Measurements from ENCODE around the gene TNFAIP1.
"Not testable (repeated sequence)": the region's sequence is repeated elsewhere in the genome, so short reads cannot be mapped to it uniquely, and the experiment has no call there.

The TNFAIP1 gene, protein sequence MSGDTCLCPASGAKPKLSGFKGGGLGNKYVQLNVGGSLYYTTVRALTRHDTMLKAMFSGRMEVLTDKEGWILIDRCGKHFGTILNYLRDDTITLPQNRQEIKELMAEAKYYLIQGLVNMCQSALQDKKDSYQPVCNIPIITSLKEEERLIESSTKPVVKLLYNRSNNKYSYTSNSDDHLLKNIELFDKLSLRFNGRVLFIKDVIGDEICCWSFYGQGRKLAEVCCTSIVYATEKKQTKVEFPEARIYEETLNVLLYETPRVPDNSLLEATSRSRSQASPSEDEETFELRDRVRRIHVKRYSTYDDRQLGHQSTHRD

DNA sequence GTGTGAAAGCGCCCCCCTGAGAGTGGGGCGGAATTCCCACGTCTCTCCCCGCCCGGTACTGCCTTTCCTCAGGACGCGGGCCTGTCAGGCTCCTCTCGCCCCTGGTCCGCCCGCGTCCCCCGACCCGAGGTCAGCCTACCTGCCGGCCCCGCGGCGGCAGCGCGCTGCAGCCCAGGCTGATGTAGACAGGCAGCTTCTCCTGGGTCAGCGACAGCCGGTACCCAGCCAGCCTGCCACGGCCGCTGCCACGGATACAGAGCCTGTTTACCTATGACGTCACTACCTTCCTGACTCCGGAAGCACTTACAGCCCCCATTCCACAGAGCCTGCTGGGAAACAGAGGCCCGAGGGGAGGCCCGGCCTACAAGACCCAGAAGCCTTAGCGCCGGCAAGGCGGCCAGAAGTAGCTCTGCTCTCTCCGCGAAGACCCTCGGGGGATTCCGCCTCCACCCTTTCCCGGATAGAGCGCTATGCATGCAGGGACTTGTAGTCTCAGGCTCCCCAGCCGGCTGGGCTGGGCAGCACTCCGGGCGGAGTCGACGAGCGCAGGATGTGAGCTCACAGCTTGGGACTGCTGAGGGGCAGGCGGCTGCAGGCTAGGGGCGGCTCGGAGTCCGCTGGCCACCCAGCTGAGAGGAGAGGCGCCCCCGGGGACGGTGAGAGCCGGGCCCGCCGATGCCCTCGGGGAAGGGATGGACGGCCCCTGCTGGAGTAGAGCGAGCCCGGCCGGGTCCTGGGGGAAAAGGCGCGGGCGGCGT, at the start of gene TNFAIP1, which contains the start of gene IFT20:
TNFAIP1 (plus strand) TSS at position 561 of the 758 bp plus-strand sequence. CDS start 3,761 bp downstream, outside the sequence.
IFT20 (minus strand) TSS at position 272 of the 758 bp plus-strand sequence. CDS start 3,487 bp downstream, outside the sequence.
- DNase-seq = peak; percentile 100

DNA sequence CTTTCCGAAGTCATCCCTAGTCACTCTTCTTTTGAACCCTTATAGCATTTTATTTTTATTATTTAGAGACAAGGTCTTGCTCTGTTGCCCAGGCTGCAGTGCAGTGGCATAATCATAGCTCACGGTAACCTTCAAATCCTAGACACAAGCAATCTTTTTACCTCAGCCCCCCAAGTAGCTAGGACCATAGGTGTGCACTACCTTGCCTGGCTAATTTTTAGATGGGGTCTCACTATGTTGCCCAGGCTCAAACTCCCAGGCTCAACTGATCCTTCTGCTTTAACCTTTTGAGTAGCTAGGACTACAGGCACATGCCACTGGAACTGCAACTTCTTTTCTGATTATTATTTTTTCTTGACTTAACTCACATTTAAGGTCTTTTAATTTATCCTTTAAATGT, 49.6 kb upstream of the TNFAIP1 start:
- DNase-seq = no peak

DNA sequence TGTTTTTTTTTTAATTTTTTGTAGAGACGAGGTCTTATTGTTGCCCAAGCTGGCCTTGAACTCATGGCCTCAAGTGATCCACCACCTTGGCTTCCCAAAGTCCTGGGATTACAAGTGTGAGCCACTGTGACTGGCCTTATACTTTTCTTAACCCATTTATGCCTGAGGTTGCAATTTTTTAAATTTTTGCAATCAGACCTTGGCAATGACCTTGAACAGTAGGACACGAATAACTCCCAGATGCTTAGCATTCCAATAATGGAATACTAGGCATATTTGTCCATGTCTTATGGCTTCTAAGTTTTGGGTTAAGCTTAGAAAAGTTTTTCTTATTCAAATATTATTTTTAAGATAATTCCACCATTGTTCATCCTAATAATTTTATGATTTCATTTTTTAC, 44.9 kb upstream of the TNFAIP1 start:
- DNase-seq = no peak

DNA sequence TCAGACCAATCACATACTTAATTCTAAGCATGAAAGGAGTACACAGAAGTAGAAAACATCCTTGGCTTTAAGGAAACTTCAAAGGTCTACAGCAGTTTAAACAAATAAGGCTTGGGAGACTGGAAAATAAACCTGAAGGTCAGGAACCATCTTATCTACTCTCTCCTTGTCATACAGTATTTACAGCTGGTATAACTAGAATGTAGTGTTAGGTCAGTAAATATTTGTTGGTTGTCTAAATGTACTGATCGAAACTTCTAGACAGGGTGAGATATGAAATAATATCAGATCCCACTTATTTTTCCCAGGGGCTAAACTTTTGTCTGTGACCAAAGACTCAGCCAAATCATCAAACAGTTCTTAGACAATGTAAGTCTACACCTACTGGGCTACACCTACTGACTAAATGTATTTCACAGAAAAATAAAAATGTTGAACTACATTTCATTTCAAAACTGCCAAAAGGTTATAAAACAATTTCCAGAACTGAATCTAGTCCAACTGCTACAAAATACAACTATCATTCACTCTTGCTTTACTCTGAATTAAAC, 43.7 kb upstream of the TNFAIP1 start:
- no peak for DNase-seq

DNA sequence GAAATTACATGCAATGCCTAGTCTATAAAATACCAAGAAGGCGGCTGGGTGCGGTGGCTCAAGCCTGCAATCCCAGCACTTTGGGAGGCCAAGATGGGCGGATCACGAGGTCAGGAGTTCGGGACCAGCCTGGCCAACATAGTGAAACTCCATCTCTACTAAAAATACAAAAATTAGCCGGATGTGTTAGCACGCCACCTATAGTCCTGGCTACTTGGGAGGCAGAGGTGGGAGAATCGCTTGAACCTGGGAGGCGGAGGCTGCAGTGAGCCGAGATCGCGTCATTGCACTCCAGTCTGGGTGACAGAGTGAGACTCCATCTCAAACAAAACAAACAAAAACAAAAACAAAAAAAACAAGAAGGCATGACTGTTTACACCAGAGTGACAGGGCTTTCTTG, 42.7 kb upstream of the TNFAIP1 start:
- DNase-seq = not testable (repeated sequence)

DNA sequence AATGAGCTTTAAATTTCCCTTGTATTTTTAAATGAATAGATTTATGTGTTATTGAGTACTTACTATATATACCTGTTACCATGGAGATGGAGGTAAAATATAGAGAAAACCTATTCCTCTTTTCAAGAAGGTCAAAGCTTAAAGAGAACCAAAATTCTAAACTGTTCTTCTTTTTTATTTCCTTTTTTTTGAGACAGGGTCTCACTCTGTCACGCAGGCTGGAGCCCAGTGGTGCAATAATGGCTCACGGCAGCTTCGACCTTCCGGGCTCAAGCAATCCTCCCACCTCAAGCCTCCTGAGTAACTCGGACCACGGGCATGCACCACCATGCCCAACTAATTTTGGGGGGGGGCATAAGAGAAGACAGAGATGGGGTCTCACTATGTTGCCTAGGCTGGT, 41.6 kb upstream of the TNFAIP1 start:
- no peak for DNase-seq

DNA sequence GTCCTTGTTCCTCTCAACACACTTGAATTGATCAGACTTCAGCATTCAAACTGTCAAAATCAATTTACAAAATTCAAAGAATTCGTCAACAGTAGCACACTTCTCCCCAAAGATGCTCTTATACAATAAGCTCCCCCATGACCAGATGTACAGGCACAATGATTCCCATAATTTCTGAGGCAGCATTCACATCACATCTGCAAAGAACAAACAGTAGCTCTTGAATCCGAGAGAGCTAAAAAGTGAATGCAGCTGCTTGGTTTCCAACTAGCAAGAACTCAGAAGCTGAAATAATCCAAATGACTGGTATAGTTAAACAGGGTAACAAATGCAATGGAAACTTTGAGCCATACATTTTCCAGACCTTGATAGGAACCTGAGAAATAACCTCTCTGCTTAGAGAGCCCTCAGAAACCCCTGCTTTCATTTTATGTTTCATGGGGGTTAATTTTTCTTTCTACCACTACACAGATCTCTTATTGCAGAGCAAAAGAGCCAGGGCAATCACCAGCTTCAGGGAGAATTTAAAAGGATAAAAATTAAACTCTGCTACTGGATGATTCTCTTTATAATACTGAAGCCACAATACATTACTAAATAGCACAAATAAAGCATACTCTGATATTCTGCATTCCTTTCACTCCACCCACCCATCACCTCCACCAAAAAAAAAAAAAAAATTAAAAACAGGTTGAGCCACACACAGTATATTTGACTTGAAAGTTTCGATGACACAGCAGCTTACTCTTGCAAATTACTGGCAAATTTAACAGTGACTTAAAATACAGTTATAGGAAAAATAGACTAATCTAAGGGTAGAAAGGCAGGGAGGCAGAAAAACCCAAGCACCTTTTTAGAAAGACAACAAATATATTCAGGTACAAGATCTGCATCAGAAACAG, 39.6 kb upstream of the TNFAIP1 start:
- no peak for DNase-seq

DNA sequence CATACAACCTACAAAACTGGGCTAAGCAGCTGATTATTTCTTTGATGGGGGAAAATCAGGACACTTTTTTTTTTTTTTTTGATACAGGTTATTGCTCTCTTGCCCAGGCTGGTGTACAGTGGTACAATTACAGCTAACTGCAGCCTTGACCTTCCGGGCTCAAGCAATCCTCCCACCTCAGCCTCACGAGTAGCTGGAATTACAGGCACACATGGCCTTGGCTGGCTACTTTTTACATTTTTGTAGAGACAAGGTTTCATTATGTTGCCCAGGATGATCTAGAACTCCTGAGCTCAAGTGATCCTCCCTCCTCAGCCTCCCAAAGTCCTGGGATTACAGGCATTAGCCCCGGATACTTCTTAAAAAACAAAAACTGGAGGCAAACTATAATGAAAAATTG, 37.1 kb upstream of the TNFAIP1 start:
- no peak for DNase-seq

DNA sequence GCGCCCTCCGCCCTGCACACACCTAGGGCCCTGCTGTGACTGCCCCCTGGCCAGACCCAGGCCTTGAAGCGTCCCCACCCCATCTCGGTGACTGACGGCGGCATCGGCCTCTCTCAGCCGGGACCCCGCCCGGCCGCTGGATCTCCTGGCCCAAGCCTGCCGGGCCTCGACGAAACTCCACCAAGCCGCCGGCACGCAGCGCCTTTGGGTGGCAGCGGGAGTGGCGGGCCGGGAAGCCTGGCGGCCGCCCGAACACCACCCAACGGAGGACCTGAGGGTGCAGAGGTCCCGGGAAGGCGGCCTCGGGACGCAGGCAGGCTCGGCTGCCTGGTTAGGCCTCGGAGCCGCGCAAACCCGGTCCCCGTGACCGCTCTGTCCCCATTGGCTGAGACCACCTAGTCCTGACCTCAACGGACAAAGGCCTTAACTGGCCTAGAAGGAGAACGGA, 28.6 kb upstream of the TNFAIP1 start:
- DNase-seq = no peak

DNA sequence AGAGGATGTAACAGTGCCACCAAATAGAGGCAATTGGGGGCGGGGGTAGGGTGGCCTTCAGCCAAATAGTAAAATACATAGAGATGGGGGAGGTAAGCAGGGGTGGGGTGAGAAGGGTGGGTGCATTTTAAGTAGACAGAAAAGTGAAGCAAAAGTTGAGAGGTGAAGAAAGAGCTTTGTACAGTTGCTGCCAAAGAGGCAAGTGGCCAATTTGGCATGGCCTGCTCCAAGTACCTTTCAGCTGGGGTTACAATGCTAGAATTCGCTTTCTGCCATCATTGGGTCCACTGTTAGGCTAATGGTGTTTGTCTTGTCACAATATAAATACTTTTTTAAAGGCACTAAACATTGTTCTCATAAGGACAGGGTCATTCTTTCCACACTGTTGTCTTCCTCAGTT, 21.7 kb upstream of the TNFAIP1 start:
- no peak for DNase-seq

DNA sequence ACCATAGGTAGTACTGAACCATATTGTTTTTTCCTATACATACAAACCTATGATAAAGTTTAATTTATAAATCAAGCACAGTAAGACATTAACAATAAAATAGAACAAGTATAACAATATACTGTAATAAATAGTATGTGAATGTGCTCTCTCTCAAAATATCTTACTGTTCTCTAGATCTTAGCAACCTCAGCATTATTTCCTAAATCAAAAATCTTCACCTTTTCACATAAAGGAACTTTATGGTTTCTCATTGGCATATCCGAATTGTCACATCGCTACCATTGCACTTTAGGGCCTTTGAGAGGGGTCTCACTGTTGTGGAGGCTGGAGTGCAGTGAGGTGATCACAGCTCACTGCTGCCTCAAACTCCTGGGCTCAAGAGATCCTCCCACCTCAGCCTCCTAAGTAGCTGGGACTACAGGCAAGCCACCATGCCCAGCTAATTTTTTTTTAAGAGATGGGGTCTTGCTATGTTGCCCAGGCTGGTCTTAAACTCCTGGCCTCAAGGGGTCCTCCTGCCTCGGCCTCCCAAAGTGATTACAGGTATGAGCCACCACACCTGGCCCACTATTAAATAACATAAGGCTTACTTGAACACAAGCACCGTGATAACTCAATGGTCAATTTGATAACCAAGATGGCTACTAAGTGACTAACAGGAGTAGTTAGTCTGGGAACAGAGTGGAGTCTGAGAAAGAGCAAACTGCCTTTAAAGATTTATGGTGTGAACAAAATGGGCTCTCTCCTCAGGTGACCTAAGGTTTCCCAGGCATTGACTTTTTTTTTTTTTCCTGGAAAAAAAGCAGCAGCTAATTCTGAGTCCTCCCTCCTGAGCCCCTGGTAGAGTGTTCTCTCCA, 19.5 kb upstream of the TNFAIP1 start:
- no peak for DNase-seq

DNA sequence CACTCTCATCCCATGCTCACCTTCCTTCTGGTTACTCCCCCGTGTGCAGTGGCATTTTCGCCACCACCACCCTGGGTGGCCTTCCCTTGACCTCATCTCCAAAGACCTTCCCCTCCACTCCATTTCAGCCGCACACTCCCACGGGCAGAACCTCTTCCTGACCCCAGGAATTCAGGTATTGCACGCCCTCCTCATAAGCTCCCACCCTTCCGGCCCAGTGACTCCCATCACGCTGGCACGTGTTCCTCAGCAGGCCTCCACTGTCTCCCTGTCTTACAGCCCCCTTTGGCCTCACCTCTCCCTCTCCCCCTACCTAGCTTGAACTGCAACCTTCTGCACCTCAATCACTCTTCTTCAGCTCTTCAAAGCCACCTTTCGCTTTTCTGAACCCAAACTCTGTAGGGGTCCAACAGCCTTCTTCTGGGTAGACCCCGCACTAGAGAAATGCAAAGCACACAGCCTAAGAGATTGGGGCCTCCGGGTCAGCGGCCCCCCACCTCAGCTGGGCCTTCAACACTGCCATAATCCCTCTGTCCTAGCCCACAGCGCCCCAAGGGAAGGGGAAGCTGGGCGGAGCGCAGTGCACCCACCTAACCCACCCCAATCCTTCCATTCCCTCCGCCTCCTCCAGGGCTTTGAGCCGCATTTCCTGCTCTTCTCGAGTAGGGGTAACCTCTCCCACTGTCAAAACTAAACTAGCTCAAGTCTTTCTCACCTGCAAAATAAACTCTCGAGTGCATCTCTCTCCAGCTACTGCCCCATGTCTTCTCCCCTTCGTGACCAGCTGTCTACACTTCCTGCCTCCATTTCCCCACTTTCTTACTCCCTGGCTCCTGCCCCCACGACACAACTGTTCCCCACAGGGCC, 18.2 kb upstream of the TNFAIP1 start:
- DNase-seq = no peak

DNA sequence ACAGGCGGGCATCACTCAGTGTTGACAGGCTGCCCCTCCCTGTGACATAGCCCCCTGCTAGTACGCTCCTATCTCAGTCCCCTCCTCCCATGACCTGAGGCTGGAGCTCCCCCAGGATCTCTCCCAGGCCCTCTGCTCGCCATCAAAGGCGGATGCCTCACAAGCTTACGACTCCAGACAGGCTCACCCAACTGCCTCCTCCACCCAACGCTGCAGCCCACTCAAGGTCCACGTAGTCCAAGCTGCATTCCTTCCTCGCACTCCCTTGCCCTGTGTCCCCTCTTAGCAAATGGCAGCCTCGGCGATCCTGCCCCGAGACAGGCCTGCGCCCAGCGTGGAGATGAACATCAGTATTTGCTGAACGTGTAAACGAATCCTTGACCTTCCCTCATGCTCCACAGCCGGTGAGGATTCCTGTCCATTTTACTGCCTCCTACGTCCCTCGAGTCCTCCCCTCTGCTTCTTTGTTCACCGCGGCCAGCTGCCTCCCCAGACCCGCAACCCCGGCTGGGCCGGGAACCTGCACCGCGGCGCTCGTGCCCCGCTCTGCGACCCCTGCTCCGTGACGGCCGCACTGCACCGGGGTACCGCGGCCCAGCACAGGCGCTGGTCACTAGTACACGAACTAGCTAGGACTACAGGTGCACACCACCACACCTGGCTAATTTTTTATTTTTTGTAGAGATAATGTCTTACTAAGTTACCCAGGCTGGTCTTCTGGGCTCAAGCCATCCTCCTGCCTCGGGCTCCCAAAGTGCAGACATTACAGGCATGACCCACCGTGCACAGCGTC, 17.4 kb upstream of the TNFAIP1 start:
- no peak for DNase-seq

DNA sequence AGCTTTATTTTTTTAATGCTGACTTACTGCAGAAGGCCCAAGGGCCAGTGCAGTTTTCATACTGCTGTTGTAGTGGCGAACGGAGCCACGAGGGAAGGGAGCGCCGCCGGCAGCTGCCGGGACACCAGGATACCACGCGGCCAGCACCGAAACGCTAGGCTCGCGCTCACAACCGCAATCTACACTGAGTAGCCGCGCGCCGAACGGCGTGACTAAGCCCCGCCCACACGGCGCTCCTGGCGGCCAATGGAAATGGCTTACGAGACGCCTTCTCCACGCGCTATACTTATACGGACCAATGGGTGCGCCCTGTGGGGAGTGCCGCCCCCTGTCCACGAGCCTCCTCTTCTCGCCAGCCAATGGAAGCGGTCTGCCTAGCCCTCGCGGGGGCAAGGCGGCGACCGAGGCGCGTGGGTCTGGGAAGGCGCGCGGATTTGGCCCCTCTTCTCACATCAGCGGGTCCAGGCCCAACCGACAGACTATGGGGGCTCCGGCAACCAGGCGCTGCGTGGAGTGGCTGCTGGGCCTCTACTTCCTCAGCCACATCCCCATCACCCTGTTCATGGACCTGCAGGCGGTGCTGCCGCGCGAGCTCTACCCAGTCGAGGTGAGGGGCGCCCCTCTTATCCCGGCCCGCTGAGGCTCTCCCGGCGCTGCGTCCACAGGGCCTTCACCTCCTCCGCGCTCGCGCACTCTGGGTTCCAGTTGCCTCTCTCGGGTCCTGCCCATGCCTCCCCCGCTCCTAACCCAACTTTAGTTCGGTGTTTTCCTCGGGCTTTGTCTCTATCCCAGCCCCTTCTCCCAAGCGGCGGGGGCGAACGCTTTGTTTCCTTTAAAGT, 16.6 kb upstream of the TNFAIP1 start, which contains the start of gene TMEM97:
TMEM97 (plus strand) TSS at position 442 of the 839 bp plus-strand sequence; CDS start at position 482, 40 bp downstream.
- DNase-seq = peak; percentile 98

DNA sequence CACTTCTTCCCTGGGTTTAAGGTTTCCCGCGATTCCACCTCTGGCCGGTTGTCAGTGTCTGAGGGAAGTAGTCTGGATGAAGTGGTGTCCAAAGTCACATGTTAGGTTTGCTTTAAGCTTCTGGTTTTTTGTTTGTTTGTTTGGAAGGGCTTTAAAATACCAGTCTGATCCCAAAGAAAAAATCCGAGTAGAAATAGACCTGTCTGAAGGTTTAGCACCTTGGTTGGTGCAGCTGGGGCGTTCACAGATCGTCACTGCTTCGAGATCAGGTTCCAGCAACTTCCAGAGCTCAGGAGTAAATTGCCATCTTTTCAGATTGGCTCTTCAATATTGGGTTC, 16.0 kb upstream of the TNFAIP1 start:
- DNase-seq = no peak

DNA sequence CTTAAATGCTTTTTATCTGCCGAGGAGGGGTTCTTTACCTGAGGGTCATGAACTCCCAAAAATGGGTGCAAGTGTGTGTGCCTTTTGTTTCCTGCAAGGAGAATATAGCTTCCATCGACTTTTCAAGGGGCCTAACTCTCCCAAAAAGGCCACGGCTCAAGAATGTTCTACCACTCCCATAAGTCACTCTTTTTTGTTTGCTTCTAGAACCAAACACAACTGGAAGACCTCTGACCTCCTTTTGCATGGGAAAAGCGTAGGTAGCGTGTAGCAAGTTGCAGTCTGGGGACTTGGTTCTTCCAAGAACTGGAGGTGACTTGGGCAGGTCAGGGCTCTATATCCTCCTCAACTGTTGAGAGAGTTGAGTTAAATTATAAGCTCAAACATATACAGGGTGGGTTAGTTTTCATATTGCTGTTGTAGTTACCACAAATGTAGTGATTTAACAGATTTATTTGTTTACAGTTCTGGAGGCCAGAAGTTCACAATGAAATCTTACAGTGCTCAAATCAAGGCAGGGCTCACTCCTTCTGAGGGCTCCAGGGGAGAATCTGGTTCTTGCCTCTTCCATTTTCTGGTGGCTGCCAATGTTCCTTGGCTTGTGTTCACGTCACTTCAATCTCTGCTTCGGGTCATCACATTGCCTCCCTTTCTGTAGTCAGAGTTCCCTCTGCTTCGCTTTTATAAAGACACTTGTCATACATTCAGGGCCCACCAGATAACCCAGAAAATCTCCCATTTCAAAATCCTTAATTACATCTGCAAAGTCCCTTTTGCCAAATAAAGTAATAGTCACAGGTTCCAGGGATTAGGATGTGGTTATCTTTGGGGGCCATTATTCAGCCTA, 15.1 kb upstream of the TNFAIP1 start:
- DNase-seq = no peak

DNA sequence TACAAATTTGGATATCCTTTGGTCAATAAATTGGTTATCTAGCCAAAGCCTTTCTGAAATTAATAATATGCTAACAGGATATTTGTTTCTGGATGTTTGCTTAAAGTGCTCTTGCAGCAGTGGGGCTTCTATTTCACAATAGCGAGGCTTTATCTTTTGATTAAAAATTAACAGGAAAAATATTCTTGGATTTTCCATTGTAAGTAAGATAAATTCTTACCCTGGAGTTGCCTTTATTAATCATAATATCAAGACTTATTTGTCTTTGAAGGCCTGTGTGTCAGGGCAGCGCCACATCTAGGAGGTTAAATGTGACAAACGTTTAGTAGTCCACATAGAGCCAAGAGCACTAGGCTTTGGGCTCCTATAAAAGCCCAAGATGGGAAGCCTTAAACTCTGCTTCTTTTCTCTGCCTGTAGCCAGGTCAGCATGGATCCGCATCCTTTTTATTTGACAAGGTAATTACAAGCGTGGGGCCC, 11.3 kb upstream of the TNFAIP1 start:
- DNase-seq = no peak

DNA sequence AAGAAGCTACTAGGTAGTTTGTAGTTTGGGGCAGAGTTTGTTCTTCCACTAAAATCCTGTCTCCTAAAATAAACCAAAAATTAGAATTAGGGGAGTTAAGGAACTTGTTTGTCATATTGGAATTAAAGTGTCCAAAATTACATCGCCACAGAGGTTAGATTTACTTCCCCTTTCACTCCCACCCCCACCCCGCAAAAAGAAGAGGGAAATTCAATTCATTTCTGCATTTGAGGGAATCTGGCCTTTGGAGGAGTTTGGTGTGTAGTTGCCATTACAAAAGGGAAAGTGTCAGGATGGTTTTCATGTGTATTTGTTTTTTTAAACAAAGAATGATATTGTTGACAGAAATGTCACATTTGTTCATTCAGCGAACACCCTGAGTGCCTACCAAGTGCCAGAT, 10.8 kb upstream of the TNFAIP1 start:
- DNase-seq = no peak
